Cardiac fibroblast (primary cell): ENCODE results near the gene TMEM63B.

Source experiments
- DNase-seq, 2 donors: peaks; one replicate each; pipeline versions ENCODE4 v3.0.0 to v3.0.0-alpha.2; 2010; ENCODE audit warnings: low read depth in 2 of 2
- H3K4me3 ChIP-seq, 2 donors: replicated peaks in 1 of 2; 1 replicate in 1 of 2; 2 replicates in 1 of 2; pipeline ENCODE4 v1.5.1; 2011; ENCODE audit warnings: low read depth in 2 of 2, low read length in 2 of 2, mild to moderate bottlenecking in 2 of 2, moderate library complexity in 1 of 2
- CTCF ChIP-seq: IDR thresholded peaks from one replicate; pipeline ENCODE4 v1.5.1; 2011; ENCODE audit warnings: low read depth, mild to moderate bottlenecking, low read length, inconsistent platforms

Gene TMEM63B

GRCh38 chr6:44171899-44172546 is 44.7 kb downstream of the TMEM63B start:
- no peak overlapping the region for H3K4me3 ChIP-seq
- TF ChIP-seq CTCF: no peak
- DNase-seq: no peak

GRCh38 chr6:44172731-44173500 is 45.6 kb downstream of the TMEM63B start:
- no peak overlapping the region for H3K4me3 ChIP-seq
- DNase-seq: peak; percentile 80 to 85
- TF ChIP-seq CTCF: peak; percentile 89

- no peak for TF ChIP-seq CTCF
- H3K4me3 ChIP-seq: no peak overlapping the region
- DNase-seq: no peak
Observed at GRCh38 chr6:44176130-44176761, 48.9 kb downstream of the TMEM63B start.

- no peak for TF ChIP-seq CTCF
- no peak for DNase-seq
- H3K4me3 ChIP-seq: no peak overlapping the region
Observed at GRCh38 chr6:44176762-44177509, 49.6 kb downstream of the TMEM63B start.

- peak; percentile 88 to 98 for DNase-seq
- no peak for TF ChIP-seq CTCF
- no peak overlapping the region for H3K4me3 ChIP-seq
Observed at GRCh38 chr6:44177691-44178423, 50.5 kb downstream of the TMEM63B start.
